Aorta (tissue), 5 donors: ENCODE results near the gene TMEM220. TPM values are rescaled to one million over a fixed set of nuclear protein-coding genes. Genes with fewer than 3 reads are reported as not detected.

Experiments used
- ATAC-seq: fragments of 200-7000 bp; cut with Tn5 transposase; one replicate; pipeline ENCODE4 v1.9.1; 2022; ENCODE audit warnings: moderate library complexity; ENCODE audit not compliant: low FRiP score
- DNase-seq, 2 donors: peaks; one replicate each; pipeline ENCODE4 v3.0.0-alpha.2; 2020
- H3K27ac ChIP-seq, 2 donors: one replicate each; pipeline ENCODE4 v1.5.1; 2013; ENCODE audit warnings: low read length in 2 of 2, mild to moderate bottlenecking in 2 of 2, moderate library complexity in 2 of 2, control low read depth in 1 of 2, inconsistent platforms in 1 of 2, low read depth in 1 of 2
- H3K27me3 ChIP-seq, 2 donors: one replicate each; pipeline ENCODE4 v1.6.1; 2013; ENCODE audit warnings: control low read depth in 1 of 2, low read length in 1 of 2, mild to moderate bottlenecking in 1 of 2, moderate library complexity in 1 of 2; ENCODE audit not compliant: insufficient read depth in 2 of 2, control insufficient read depth in 1 of 2
- H3K36me3 ChIP-seq, 2 donors: one replicate each; pipeline ENCODE4 v1.6.1; 2013; ENCODE audit warnings: control low read depth in 1 of 2, low read length in 1 of 2, mild to moderate bottlenecking in 1 of 2; ENCODE audit not compliant: insufficient read depth in 2 of 2, control insufficient read depth in 1 of 2
- H3K4me1 ChIP-seq, 2 donors: one replicate each; pipeline ENCODE4 v1.6.1; 2013; ENCODE audit warnings: low read length in 2 of 2, control low read depth in 1 of 2, mild to moderate bottlenecking in 1 of 2, moderate library complexity in 1 of 2; ENCODE audit not compliant: insufficient read depth in 2 of 2, control insufficient read depth in 1 of 2
- H3K4me3 ChIP-seq, 2 donors: one replicate each; pipeline ENCODE4 v1.5.1; 2013; ENCODE audit warnings: low read length in 2 of 2, control low read depth in 1 of 2, mild to moderate bottlenecking in 1 of 2
- H3K9me3 ChIP-seq: one replicate; pipeline ENCODE4 v1.6.1; 2013; ENCODE audit warnings: mild to moderate bottlenecking, low read length; ENCODE audit not compliant: control insufficient read depth
- WGBS, 2 donors: extraction: QIAGEN DNeasy Blood & Tissue Kit; methylation state at CpG; one replicate each; pipeline ENCODE4 v1.1.7; 2013; 5-methylcytosine and 5-hydroxymethylcytosine counted together
- intact Hi-C, 2 donors: fragments of 100-400 bp; cut with DNase I; formaldehyde crosslinking; loops; one replicate each; pipeline versions ENCODE4 v1.14.2 to v1.15.0; 2022
- polyA plus RNA-seq, 2 donors: library from polyadenylated mRNA; stranded (reverse); fragments of 200-250 nt; gene quantifications; one replicate each; pipeline ENCODE4 v1.2.3, GENCODE V29; 2013
- total RNA-seq, 2 donors: library from RNA; stranded (reverse); fragmentation: NEBNext Ultra II Directional; extraction: Animal tissue kit (Norgen Biotek cat#: 25700); gene quantifications; one replicate each; pipeline ENCODE4 v1.2.1, GENCODE V29; 2021
- donor health status: healthy with polysubstance abuse.
- donor health status: Bipolar disorder and iron deficiency.
- donor health status: DM: no; HTN: no; CAD: no.
- donor health status: DM: no; HTN: no; CAD: no.
- donor health status: DM: yes; HTN: yes; CAD: no.

The TMEM220 gene
- total and polyA plus RNA-seq, 4 donors, result 8.1 to 17.4 (median 13.0) TPM

DNA sequence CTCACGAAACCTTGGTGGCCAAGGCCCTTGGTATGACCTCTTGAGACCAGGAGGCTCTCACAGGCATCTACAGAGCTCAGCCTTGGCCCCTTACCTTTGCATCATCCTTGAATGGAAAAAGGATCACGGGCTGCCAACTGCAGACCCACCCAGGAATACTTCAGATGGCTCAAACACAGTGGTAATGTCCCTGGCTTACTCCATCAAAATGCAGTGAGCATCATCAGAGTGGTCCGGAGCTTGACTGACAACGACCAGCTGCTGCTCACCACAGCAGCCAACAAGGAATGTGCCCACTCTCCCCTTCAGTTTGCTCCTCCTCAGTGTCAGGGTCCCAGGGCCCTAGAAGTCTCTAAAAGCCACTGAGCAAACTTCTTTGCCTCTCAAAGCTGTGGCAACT is 55.1 kb downstream of the TMEM220 start:
- ATAC-seq (no peak), DNase-seq (no peak)
- Histone ChIP-seq H3K4me3 (no peak overlapping the region), H3K9me3 (no peaks in the 10 kb centered on the region), H3K36me3 (peaks cover 0 to 1% of the 10 kb centered on the region in 2 donors), H3K27ac (no peak overlapping the region), H3K4me1 (no peaks in the 10 kb centered on the region), H3K27me3 (no peaks in the 10 kb centered on the region)
- intact Hi-C loops, result no loop called here
- 97 to 99% methylated on average over 4 of the region's 4 CpGs for WGBS, 2 donors

DNA sequence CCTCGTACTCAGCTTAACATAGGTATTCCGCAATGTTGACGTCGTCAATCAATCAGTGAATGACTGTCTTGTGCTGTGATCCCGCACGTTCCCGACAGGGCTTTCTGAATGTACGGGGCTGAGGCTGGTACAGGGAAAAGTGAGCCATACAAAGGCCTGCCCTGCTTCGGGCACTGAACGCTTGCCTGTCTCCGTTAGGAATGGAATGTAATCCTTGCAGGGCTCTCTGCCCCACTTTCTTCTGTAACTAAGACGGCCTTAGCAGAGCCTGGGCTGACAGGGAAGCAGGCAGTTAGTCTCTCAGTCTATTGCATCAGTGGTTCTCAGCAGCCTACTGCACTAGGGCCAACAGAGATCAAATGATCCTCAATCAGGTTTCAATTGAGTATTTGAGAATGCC is 56.5 kb downstream of the TMEM220 start:
- no peaks in the 10 kb centered on the region for H3K9me3 ChIP-seq
- no peaks in the 10 kb centered on the region for H3K4me1 ChIP-seq
- DNase-seq, result no peak
- peaks cover 0 to 1% of the 10 kb centered on the region in 2 donors for H3K36me3 ChIP-seq
- no peak for ATAC-seq
- 86 to 88% methylated on average over 12 of the region's 12 CpGs for WGBS, 2 donors
- no peak overlapping the region for H3K27ac ChIP-seq
- no peak overlapping the region for H3K4me3 ChIP-seq
- intact Hi-C loops, result no loop called here
- H3K27me3 ChIP-seq, result no peaks in the 10 kb centered on the region

- intact Hi-C loops, result loop anchor here in 1 of 2 donors (1.0 kb wide), 1 partner anchor 12 kb away; no protein-coding TSS in a partner anchor
- 0 to 6% methylated on average over 1 of the region's 1 CpG for WGBS, 2 donors
Observed at GRCh38 chr17:10668775-10669174, 61.0 kb downstream of the TMEM220 start.

GRCh38 chr17:10666906-10667305 is 62.9 kb downstream of the TMEM220 start:
- no peak overlapping the region for H3K27ac ChIP-seq
- WGBS, 2 donors, result 63 to 77% methylated on average over 5 of the region's 5 CpGs
- H3K9me3 ChIP-seq, result no peaks in the 10 kb centered on the region
- H3K36me3 ChIP-seq, result no peaks in the 10 kb centered on the region
- H3K4me3 ChIP-seq, result no peak overlapping the region
- no peaks in the 10 kb centered on the region for H3K4me1 ChIP-seq
- ATAC-seq (no peak), DNase-seq (no peak)
- intact Hi-C loops, result no loop called here
- H3K27me3 ChIP-seq, result no peaks in the 10 kb centered on the region

More at GRCh38 chr17:10668775-10669174, 61.0 kb downstream of the TMEM220 start:
- no peaks in the 10 kb centered on the region for H3K36me3 ChIP-seq
- no peak overlapping the region for H3K4me3 ChIP-seq
- no peak for ATAC-seq
- H3K27ac ChIP-seq, result no peak overlapping the region
- no peaks in the 10 kb centered on the region for H3K4me1 ChIP-seq
- H3K9me3 ChIP-seq, result no peaks in the 10 kb centered on the region
- no peak for DNase-seq
- no peaks in the 10 kb centered on the region for H3K27me3 ChIP-seq

DNA sequence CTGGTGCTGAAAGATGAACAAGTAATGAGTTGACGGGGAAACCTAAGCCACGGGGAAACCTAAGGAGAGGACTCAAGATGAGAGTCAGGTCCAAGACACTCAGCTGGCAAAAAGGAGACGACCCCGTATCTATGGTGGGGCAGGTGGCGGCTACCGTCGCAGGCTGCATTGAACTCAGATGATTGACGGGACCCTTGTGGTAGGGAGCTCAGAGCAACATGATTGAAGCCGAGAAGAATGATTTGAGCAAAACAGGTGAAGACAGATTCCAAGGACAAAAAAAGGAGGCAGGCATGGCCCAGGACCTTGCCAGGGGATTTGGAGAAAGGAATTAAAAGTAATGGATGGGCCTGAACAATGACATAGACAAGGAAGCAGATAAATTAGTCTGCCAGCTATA is 65.3 kb downstream of the TMEM220 start:
- Histone ChIP-seq H3K4me1 (no peaks in the 10 kb centered on the region), H3K27ac (no peak overlapping the region), H3K9me3 (no peaks in the 10 kb centered on the region), H3K27me3 (no peaks in the 10 kb centered on the region), H3K4me3 (no peak overlapping the region), H3K36me3 (no peaks in the 10 kb centered on the region)
- no peak for ATAC-seq
- intact Hi-C loops, result no loop called here
- WGBS, 2 donors, result 92 to 94% methylated on average over 9 of the region's 9 CpGs
- DNase-seq, result no peak

Other genes starting within 250 kb of the TMEM220 start
- not detected for gene MYH1, start 211.5 kb downstream of the TMEM220 start, total RNA-seq
- under 1 TPM in 1 of 2 donors, not detected in 1; 0.10 TPM for gene MYH1, start 211.5 kb downstream of the TMEM220 start, polyA plus RNA-seq
- not detected for gene MYH2, start 180.4 kb downstream of the TMEM220 start, total RNA-seq
- under 1 TPM in 1 of 2 donors, not detected in 1; 0.05 TPM for gene MYH2, start 180.4 kb downstream of the TMEM220 start, polyA plus RNA-seq
- 1 to 10 TPM; 4.4 to 5.6 TPM for gene MYH3, start 72.7 kb downstream of the TMEM220 start, total RNA-seq
- 1 to 10 TPM; 1.1 to 9.5 TPM for gene MYH3, start 72.7 kb downstream of the TMEM220 start, polyA plus RNA-seq
- gene SCO1, start 32.5 kb downstream of the TMEM220 start, total RNA-seq, result 10 to 100 TPM; 22.8 to 24.4 TPM
- 10 to 100 TPM in 1 of 2 donors, 1 to 10 TPM in 1; 9.5 to 10.1 TPM for gene SCO1, start 32.5 kb downstream of the TMEM220 start, polyA plus RNA-seq
- 10 to 100 TPM; 10.3 to 14.1 TPM for gene ADPRM, start 32.4 kb downstream of the TMEM220 start, total RNA-seq
- 10 to 100 TPM in 1 of 2 donors, 1 to 10 TPM in 1; 8.9 to 12.1 TPM for gene ADPRM, start 32.4 kb downstream of the TMEM220 start, polyA plus RNA-seq
- not detected for gene TMEM238L, start 74.1 kb upstream of the TMEM220 start, total RNA-seq
- gene TMEM238L, start 74.1 kb upstream of the TMEM220 start, polyA plus RNA-seq, result 10 to 100 TPM in 1 of 2 donors, not detected in 1; 13.6 TPM
- under 1 TPM in 1 of 2 donors, not detected in 1; 0.18 TPM for gene PIRT, start 108.1 kb upstream of the TMEM220 start, total RNA-seq
- not detected for gene PIRT, start 108.1 kb upstream of the TMEM220 start, polyA plus RNA-seq